HG03108 (cell line): ENCODE results near the gene USF2.

Source experiments
- ATAC-seq: cut with Tn5 transposase; IDR thresholded peaks from one replicate; pipeline ENCODE4 v1.9.1; 2021; ENCODE audit warnings: moderate library complexity; ENCODE audit not compliant: unreplicated experiment

USF2 gene

DNA sequence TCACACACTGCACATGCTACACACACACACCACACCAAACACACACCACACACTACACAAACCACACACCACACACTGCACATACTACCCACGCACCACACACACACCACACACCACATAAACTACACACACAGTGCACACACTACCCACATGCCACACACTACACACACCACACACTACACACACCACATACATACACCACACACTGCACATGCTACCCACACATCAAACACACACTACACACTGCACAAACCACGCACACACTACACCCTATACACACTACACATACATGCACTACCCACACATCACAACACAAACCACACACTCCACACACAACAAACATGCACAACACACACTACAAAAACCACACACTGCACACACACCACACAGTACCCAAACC, 29.2 kb downstream of the USF2 start:
- ATAC-seq, result no peak

GRCh38 chr19:35298561-35298972, 29.8 kb downstream of the USF2 start:
- ATAC-seq, result no peak

GRCh38 chr19:35299523-35300338, 31.0 kb downstream of the USF2 start:
- no peak for ATAC-seq

DNA sequence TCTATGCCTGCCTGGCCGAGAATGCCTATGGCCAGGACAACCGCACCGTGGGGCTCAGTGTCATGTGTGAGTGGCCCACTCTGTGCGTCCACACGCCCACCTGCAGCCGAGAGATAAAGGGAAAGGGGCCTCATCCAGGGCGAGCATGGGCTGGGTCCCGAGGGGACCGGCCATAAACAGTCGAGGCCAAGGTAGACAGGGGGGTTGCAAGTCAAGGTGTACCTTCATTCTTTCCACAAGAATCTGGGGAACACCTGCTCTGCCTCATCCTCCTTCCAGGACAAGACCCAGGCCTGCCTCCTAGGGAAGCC, 31.5 kb downstream of the USF2 start:
- ATAC-seq, result no peak

DNA sequence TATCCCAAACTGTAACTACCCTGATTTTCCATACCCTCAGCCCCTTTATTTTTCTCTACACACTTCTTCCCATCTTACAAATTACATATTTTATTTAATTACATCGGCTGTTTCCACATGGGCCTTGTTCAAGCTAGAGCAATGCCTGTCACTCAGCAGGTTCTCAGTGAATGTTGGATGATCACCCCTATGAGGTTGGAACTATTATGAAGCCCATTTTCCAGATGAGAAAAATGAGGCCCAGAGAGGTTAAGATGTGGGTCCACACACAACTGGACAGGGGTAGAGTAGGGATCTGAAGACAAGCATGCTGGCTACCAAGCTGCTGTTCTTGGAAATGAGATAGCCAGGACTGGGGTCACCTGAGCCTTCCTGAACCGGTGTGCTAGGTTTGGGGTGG, 33.2 kb downstream of the USF2 start:
- ATAC-seq, result no peak

- no peak for ATAC-seq
Observed at GRCh38 chr19:35302446-35302845, 33.7 kb downstream of the USF2 start.

DNA sequence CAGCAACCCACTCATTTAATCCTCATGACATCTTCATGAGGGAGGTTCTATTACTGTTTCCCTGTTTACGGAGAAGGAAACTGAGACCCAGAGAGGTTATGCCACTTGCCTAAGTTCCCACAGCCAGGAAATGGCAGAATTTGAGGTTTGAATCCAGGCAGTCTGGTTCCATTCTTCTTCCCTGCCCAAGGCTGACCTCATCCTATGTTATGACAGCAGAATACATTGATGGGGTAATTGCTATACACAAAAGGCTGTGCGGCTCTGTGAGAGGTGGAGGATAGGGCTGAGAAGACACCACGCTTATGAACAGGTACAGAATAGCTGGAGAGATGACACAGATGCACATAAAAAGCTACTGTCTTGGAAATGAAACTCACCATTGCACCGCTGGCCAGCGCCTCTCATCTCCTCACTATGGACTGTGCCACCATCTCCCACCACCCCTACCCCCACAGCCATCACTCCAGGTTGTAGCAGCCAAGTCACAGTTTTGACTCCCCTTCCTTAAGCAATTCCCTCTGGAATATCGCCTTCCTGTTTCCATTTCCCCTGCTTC, 34.7 kb downstream of the USF2 start:
- no peak for ATAC-seq

GRCh38 chr19:35304036-35304435, 35.3 kb downstream of the USF2 start:
- no peak for ATAC-seq

DNA sequence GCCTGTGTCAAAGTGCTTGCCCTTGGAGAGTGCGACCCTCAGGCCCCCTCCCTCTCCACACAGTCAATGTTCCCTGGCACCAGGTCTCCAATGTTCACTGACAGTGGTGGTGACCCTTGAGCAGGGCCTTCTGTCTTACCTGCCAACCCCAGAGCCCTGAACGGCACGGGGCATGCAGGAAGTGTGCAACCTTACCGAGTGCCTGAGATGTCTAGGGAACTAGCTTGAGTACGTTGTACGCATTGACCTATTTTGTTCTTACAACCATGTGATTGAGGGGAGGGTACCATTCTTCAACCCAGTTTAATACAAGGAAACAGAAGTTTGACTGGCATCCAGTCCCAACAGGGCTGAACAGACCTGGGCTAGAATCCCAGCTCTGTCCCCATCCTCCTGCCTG, 36.4 kb downstream of the USF2 start:
- no peak for ATAC-seq

DNA sequence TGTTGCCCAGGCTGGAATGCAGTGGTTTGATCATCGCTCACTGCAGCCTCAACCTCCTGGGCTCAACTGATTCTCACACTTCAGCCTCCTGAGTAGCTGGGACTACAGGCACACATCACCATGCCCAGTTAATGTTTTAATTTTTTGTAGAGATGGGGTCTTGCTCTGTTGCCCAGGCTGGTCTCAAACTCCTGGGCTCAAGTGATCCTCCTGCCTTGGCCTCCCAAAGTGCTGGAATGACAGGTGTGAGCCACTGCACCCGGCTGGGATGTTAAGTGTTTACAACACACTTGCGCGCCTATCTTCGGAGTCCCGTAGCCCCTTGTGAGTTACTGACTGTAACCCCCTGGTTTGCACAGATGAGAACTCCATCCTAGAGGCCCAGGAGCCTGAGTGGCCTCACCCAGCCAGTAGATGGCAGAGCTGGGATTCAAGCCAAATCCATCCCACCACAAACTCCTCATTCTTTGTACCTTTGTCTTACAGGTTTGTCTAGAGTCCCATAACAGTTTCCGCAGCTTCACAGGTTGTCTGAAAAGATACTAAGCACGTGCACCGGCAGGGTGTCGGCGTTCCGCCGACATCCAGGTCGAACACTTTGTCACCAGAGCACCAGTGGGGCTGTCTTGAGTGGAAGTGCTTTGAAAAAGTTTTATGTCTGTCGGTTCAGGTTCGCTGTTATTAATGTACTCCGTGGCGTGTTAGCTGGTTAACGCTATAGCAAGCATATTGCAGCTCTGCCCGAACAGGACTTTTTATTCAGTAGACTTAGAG, 37.9 kb downstream of the USF2 start:
- ATAC-seq, result no peak

GRCh38 chr19:35307931-35308330, 39.2 kb downstream of the USF2 start:
- ATAC-seq, result no peak

GRCh38 chr19:35308910-35309309, 40.1 kb downstream of the USF2 start:
- no peak for ATAC-seq

GRCh38 chr19:35309481-35310279, 40.9 kb downstream of the USF2 start:
- no peak for ATAC-seq

DNA sequence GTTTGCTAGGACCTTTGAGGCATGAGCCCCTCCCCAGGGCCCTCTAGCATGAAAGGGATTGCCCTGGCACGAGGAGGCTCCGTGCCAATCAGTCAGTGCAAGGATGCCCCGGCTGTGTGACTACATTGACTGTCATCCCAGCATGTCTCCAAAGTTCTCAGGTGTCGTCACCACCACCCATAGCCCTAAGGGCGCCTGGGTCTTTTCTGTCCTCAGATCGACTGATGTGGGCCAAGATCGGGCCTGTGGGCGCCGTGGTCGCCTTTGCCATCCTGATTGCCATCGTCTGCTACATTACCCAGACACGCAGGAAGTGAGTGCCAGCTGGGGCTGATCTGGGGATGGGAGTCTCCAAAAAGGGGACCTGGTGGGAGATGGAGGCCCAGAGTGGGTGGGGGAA, 41.6 kb downstream of the USF2 start:
- no peak for ATAC-seq

- ATAC-seq, result no peak
Observed at GRCh38 chr19:35310811-35311465, 42.2 kb downstream of the USF2 start.

DNA sequence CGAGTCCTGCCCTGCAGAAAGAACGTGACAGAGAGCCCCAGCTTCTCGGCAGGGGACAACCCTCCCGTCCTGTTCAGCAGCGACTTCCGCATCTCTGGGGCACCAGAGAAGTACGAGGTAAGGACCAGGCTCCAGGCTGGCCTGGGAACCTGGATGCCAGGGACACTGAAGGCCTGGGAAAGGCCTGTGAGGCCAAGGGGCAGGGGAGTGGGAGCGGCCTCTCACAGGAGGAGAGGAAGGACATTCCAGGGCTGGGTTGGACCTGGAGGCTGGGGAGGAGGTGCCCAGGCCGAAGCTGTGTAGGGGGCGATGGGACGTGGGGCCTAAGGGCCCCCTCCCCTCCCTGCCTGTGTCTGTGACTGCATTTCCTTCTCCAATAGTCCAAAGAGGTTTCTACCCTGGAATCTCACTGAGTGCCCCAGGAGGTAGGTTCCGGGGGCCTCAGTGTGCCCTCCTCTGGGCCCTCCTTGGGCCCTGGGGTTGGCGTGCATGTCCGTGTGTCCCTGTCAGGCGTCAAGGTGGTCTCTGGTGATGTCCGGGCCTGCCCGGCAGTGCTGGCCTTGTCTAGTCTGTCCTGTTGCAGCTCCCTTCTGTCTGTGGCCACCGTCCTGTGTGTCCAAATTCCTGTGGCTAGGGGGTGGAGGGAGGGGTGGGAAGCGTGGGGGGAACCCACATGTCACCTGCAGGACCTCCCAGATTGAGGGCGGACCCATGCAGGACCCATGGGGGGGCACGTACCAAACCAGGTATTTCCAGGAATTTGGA, 43.3 kb downstream of the USF2 start:
- ATAC-seq, result no peak

DNA sequence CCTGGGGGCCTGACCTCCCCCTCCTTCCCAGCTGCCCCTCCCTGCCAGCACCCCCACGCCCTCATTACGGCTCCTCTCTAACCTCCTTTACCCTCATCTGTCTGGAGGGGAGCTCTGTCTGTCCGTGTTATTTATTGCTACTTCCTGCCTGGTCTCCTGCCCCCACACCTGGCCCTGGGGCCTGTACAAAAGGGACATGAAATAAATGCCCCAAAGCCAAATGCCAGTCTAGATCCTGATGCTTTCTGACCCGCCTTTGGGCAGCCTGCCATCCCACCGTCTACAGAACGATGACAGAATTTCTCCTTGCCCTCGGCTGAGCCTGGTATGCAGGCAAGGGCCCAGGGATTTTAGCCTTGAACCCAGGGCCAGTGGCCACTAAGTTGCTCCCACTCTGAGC, 44.8 kb downstream of the USF2 start:
- no peak for ATAC-seq

GRCh38 chr19:35314031-35314430, 45.3 kb downstream of the USF2 start:
- ATAC-seq, result no peak

DNA sequence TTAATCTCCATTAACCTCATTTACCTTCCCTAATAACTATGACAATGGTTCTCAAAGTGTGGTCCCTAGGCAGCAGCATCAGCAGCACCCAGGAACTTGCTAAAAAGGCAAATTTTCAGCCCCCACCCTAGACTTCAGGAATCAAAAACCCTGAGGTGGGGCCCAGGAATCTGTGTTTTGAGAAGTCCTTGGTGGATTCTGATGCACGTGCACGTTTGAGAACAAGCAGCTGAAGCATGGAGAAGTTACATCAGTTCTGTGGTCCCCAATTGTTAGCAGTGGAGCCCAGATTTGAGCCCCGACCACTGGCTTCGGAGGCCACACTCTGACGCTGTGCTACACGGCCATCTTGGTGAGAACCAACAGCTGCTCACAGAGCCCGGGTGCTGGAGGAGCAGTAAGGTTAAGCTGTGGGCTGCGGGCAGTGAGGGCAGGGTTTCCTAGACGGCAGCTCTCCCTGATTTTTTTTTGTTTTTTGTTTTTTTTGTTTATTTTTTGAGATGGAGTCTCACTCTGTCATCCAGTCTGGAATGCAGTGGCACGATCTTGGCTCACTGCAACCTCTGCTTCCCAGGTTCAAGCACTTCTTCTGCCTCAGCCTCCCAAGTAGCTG, 46.2 kb downstream of the USF2 start:
- ATAC-seq, result no peak

DNA sequence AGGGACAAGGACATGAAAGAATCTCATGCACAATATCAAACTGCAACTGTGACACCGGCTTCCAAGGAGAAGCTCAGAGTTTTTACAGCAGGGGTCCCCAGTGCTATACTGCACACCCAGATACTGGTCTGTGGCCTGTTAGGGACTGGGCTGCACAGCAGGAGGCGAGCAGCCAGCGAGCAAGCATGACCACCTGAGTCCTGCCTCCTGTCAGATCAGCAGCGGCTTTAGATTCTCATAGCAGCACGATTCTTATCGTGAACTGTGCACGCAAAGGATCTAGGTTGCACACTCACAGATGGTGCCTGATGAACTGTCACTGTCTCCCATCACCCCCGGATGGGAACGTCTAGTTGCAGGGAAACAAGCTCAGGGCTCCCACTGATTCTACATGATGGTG, 47.1 kb downstream of the USF2 start:
- ATAC-seq, result no peak
